Smooth muscle cell (in vitro differentiated cells): ENCODE measurements around the gene LRRC15. TPM values are rescaled to one million over a fixed set of nuclear protein-coding genes. Genes with fewer than 3 reads are reported as not detected.

Experiments used
- DNase-seq: peaks from one replicate; lab custom pipeline; 2025; ENCODE audit not compliant: unreplicated experiment; lab: John Stamatoyannopoulos, UW
- H2AFZ ChIP-seq: fragments of 200-600 bp; sonication (generic); 2 replicates; pipeline ENCODE4 v1.6.0; 2016; ENCODE audit warnings: antibody characterized with exemption, low read depth, mild to moderate bottlenecking
- H3F3A ChIP-seq: fragments of 200-600 bp; sonication (generic); 2 replicates; pipeline ENCODE4 v1.6.0; 2017; ENCODE audit warnings: antibody characterized with exemption, low read depth
- H3K27ac ChIP-seq: fragments of 200-600 bp; sonication (generic); 2 replicates; pipeline ENCODE4 v1.5.1; 2016; ENCODE audit warnings: low read depth, mild to moderate bottlenecking
- H3K27me3 ChIP-seq: fragments of 200-600 bp; sonication (generic); 2 replicates; pipeline ENCODE4 v1.6.1; 2016; ENCODE audit warnings: low read depth, mild to moderate bottlenecking
- H3K36me3 ChIP-seq: fragments of 200-600 bp; sonication (generic); 2 replicates; pipeline ENCODE4 v1.5.1; 2016; ENCODE audit warnings: low read depth
- H3K4me1 ChIP-seq: fragments of 200-600 bp; sonication (generic); 2 replicates; pipeline ENCODE4 v1.5.1; 2016; ENCODE audit warnings: low read depth
- H3K4me2 ChIP-seq: fragments of 200-600 bp; sonication (generic); 2 replicates; pipeline ENCODE4 v1.6.0; 2016; ENCODE audit warnings: mild to moderate bottlenecking
- H3K4me3 ChIP-seq: fragments of 200-600 bp; sonication (generic); 2 replicates; pipeline ENCODE4 v1.5.1; 2016; ENCODE audit warnings: mild to moderate bottlenecking
- H3K79me2 ChIP-seq: fragments of 200-600 bp; sonication (generic); 2 replicates; pipeline ENCODE4 v1.6.0; 2016; ENCODE audit warnings: low read depth, mild to moderate bottlenecking
- H3K9ac ChIP-seq: fragments of 200-600 bp; sonication (generic); 2 replicates; pipeline ENCODE4 v1.6.0; 2016; ENCODE audit warnings: low read depth
- H3K9me3 ChIP-seq: fragments of 200-600 bp; sonication (generic); replicated peaks from 2 replicates; pipeline ENCODE4 v1.5.1; 2016; ENCODE audit warnings: low read depth
- H4K20me1 ChIP-seq: fragments of 200-600 bp; sonication (generic); 2 replicates; pipeline ENCODE4 v1.6.0; 2016; ENCODE audit warnings: low read depth
- CTCF ChIP-seq: fragments of 200-600 bp; sonication (generic); IDR thresholded peaks from 2 replicates; pipeline ENCODE4 v1.5.1; 2017; ENCODE audit warnings: borderline replicate concordance, mild to moderate bottlenecking, antibody characterized with exemption; ENCODE audit not compliant: insufficient read depth, poor library complexity, severe bottlenecking
- WGBS: methylation state at CpG from one replicate; pipeline ENCODE4 v1.1.7; 2016; ENCODE audit warnings: low lambda C conversion rate; 5-methylcytosine and 5-hydroxymethylcytosine counted together
- polyA plus RNA-seq: library from polyadenylated mRNA; unstranded; fragments of >200 nt; fragmentation: Nextera tagmentation; extraction: Ambion mirVana; gene quantifications from 2 replicates; pipeline ENCODE4 v1.2.1, GENCODE V29; 2016
- total RNA-seq: library from RNA; depleted of rRNA; stranded (reverse); fragments of >200 nt; gene quantifications from 2 replicates; pipeline ENCODE4 v1.2.3, GENCODE V29; 2014

Gene LRRC15
- total and polyA plus RNA-seq, 2 experiments from 2014 or later, result 4.7 to 4.9 TPM

- 79% methylated on average over 13 of the region's 13 CpGs for WGBS
- Histone ChIP-seq H3K79me2 (no peaks in the 10 kb centered on the region), H3K36me3 (no peaks in the 10 kb centered on the region), H3K4me3 (no peak overlapping the region), H2AFZ (no peak overlapping the region), H3K4me2 (no peak overlapping the region), H4K20me1 (no peaks in the 10 kb centered on the region), H3K27ac (no peak overlapping the region), H3K4me1 (peaks cover 24% of the 10 kb centered on the region), H3K9ac (no peak overlapping the region), H3K9me3 (no peaks in the 10 kb centered on the region), H3K27me3 (no peaks in the 10 kb centered on the region), H3F3A (no peaks in the 10 kb centered on the region)
- no peak for DNase-seq
- no peak for TF ChIP-seq CTCF
Measured at GRCh38 chr3:194306771-194307640, 62.5 kb downstream of the LRRC15 start.

- Histone ChIP-seq H3K4me2 (no peak overlapping the region), H4K20me1 (no peaks in the 10 kb centered on the region), H3F3A (no peaks in the 10 kb centered on the region), H3K36me3 (no peaks in the 10 kb centered on the region), H3K27me3 (no peaks in the 10 kb centered on the region), H3K4me1 (peaks cover 24% of the 10 kb centered on the region), H3K9ac (no peak overlapping the region), H3K79me2 (no peaks in the 10 kb centered on the region), H3K27ac (no peak overlapping the region), H2AFZ (no peak overlapping the region), H3K9me3 (no peaks in the 10 kb centered on the region), H3K4me3 (no peak overlapping the region)
- TF ChIP-seq CTCF, result no peak
- WGBS, result 63% methylated on average over 11 of the region's 11 CpGs
- no peak for DNase-seq
Measured at GRCh38 chr3:194306109-194306686, 63.3 kb downstream of the LRRC15 start.

- Histone ChIP-seq H3K27ac (no peak overlapping the region), H3K27me3 (no peaks in the 10 kb centered on the region), H3K79me2 (no peaks in the 10 kb centered on the region), H3K9me3 (no peaks in the 10 kb centered on the region), H3K4me2 (no peak overlapping the region), H3K9ac (no peak overlapping the region), H3F3A (no peaks in the 10 kb centered on the region), H2AFZ (no peak overlapping the region), H3K4me3 (no peak overlapping the region), H4K20me1 (no peaks in the 10 kb centered on the region), H3K4me1 (peaks cover 24% of the 10 kb centered on the region), H3K36me3 (no peaks in the 10 kb centered on the region)
- WGBS, result 86% methylated on average over 11 of the region's 11 CpGs
- no peak for DNase-seq
- no peak for TF ChIP-seq CTCF
Measured at GRCh38 chr3:194305356-194306108, 64.0 kb downstream of the LRRC15 start.

Other genes with a start within 250 kb of the LRRC15 start
- 69.5 and 96.8 TPM in 2 replicates for gene HES1, start 233.6 kb downstream of the LRRC15 start, total RNA-seq
- gene HES1, start 233.6 kb downstream of the LRRC15 start, polyA plus RNA-seq, result 52.0 and 59.9 TPM in 2 replicates
- 0.13 TPM in 1 of 2 replicates, not detected in the other for gene CPN2, start 18.4 kb downstream of the LRRC15 start, total RNA-seq
- gene CPN2, start 18.4 kb downstream of the LRRC15 start, polyA plus RNA-seq, result not detected in 2 replicates
- gene GP5, start 29.5 kb upstream of the LRRC15 start, total RNA-seq, result 0.13 TPM in 1 of 2 replicates, not detected in the other
- not detected in 2 replicates for gene GP5, start 29.5 kb upstream of the LRRC15 start, polyA plus RNA-seq
- 65.3 and 128 TPM in 2 replicates for gene ATP13A3, start 117.3 kb upstream of the LRRC15 start, total RNA-seq
- gene ATP13A3, start 117.3 kb upstream of the LRRC15 start, polyA plus RNA-seq, result 13.0 and 13.5 TPM in 2 replicates